CMK (cell line): Measurements from ENCODE around the gene RHCE.
A peak's percentile ranks its signal among the peaks of the same experiment; 100 is the strongest.
"Not testable (repeated sequence)": the region's sequence is repeated elsewhere in the genome, so short reads cannot be mapped to it uniquely, and the experiment has no call there.

ENCODE experiments used
- DNase-seq: peaks from one replicate; pipeline ENCODE4 v3.0.0-alpha.2; 2010; ENCODE audit warnings: low read depth

RHCE gene

DNA sequence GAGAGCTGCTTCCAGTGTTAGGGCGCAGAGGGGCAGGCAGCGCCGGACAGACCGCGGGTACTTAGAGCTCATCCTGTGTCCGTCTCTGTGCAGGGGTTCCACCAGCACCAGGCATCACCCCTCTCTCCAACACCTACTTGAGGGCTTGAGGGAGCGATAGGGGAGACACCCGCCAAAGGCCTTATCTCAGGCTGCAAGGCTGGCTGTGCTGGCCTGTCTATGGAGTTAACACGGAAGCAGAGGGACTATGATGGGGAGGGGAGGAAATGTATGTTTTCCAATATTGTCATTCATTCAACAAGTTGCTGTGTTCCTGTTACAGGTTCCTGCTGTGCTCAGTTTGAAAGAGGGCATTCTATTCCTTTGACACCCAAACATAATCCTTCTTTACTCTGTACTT is at the start of gene RHCE:
TSS of gene RHCE (minus strand) at position 111 of the 400 bp plus-strand sequence. CDS start at position 72, 39 bp downstream.
- DNase-seq: not testable (repeated sequence)

GRCh38 chr1:25469177-25469576 is 48.6 kb upstream of the RHCE start:
- no peak for DNase-seq

DNA sequence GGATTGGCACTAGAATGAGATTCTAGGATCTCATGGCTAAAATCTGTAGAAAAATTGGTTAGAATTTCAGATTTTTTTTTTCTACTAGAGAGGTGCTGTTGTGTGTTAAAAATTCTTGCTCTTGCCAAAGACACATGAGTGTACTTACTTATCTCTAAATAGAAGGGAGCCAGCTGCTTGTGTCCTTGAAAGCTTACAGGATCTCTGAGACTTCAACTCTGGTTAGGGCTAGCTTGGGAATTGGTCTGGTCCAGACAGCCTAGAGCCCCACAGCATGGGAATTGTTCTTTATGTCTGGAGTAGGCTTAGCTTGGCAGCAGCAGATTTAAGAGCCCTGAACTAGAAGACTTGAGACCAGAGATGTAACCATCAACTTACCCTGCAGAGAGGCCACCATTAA is 47.4 kb upstream of the RHCE start:
- no peak for DNase-seq

GRCh38 chr1:25467616-25468015 is 47.0 kb upstream of the RHCE start:
- no peak for DNase-seq

GRCh38 chr1:25467193-25467592 is 46.6 kb upstream of the RHCE start:
- no peak for DNase-seq

GRCh38 chr1:25462732-25463131 is 42.1 kb upstream of the RHCE start:
- DNase-seq: no peak

DNA sequence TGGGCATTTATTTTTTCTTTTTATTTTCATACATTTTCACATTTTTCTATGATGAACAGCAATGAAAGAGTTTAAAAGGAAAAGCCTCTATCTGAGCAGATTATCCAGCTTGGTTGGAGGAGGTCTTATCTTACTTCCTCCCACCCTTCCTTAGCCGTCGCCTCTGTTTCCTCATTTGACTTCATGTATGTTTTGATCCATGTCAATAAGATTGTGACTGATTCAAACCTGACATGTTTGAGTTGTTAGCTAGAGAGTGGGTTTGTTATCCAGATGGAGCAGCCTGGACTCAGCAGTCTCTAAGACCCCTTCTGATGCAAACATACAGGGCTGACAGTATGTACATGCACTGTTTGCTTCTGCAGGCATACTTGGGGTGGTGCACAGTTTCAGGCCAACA is 41.2 kb upstream of the RHCE start:
- DNase-seq: peak; percentile 80

DNA sequence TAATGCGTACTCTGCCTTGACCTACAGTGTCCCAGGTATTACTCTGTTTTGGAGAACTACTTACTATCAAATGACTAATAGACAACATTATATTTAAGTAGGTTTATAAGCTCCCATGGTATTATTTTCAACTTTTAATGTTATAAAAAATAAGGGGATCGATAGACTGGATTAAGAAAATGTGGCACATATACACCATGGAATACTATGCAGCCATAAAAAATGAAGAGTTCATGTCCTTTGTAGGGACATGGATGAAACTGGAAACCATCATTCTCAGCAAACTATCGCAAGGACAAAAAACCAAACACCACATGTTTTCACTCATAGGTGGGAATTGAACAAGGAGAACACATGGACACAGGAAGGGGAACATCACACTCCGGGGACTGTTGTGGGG is 40.2 kb upstream of the RHCE start:
- not testable (repeated sequence) for DNase-seq

GRCh38 chr1:25460020-25460419 is 39.4 kb upstream of the RHCE start:
- no peak for DNase-seq

- DNase-seq: no peak
Observed at GRCh38 chr1:25458541-25459298, 38.1 kb upstream of the RHCE start.

DNA sequence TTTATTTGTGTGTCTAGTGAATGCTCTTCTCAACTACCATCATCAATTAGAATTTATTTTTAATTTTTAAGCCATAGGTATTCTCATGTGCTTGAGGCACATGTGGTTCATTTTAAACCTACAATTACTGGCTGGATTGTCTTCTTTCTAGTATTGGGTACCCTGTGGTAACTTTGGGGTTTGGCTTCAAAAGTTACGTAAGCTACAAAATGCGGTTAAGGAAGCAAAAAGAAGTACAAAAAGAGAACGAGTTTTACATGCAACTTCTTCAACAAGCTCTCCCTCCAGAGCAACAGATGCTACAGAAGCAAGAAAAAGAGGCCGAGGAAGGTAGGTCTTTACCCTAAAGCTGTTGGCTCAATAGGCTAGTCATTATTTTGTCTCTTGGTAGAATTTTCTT is 35.9 kb upstream of the RHCE start:
- DNase-seq: no peak

DNA sequence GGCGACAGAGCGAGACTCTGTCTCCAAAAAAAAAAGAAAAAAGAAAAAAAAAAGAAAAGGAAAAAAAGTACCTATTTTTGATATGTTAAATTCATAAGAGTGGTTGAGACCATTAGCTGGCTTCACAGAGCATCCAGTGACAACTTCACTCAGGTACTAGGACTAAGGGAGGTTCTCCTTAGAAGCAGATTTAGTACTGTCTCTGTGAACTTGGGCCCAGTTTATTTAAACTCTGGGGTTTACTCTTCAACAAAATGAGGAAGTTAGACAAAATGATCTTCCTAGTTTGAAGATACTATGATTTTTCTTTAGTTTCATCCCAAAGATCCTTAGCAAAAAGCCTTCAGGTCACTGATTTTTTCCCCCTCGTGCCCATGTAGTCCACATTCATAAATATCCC is 31.3 kb upstream of the RHCE start:
- no peak for DNase-seq

- no peak for DNase-seq
Observed at GRCh38 chr1:25450891-25451290, 30.3 kb upstream of the RHCE start.

GRCh38 chr1:25447547-25447946 is 26.9 kb upstream of the RHCE start:
- DNase-seq: no peak

DNA sequence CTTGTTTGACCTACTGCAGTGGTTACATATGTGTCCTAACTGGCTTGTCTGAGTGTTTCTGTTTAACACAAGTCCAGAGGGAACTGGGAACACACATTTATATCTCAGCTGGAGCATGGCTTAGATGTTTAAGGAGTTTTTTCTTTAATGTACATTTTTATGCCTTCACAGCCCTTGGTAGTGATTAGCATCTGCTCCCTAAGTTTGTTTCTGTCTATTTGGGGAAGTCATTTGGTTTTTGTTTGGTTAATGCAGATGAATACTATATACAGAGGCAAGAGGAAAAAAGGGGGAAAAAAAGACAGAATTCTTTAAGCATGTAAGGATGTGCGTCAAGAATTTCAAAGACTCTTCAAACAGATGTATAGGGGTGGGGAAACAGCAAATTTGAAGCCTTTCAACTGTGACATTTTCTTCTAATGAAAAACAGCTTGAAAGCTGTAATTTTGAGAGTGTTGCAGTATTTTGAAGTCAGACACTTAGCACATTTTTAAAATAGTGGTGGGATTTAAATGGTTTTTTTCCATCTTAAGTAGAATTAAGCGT is 25.4 kb upstream of the RHCE start:
- no peak for DNase-seq

DNA sequence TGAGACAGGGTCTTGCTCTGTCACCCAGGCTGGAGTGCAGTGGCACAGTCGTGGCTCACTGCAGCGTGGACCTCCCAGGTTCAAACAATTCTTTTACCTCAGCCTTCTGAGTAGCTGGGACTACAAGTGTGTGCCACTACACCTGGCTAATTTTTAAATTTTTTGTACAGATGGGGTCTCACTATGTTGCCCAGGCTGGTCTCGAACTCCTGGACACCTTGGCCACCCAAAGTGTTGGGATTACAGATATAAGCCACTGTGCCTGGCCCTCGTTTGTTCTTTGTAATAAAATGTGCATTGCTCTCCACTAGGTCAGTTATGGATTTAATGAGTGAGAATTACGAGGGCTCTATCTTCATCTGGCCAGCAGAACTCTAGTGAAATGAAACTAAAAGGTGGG is 24.0 kb upstream of the RHCE start:
- not testable (repeated sequence) for DNase-seq

- no peak for DNase-seq
Observed at GRCh38 chr1:25443030-25443699, 22.5 kb upstream of the RHCE start.

- no peak for DNase-seq
Observed at GRCh38 chr1:25442178-25442577, 21.6 kb upstream of the RHCE start.

- no peak for DNase-seq
Observed at GRCh38 chr1:25439287-25439686, 18.7 kb upstream of the RHCE start.

DNA sequence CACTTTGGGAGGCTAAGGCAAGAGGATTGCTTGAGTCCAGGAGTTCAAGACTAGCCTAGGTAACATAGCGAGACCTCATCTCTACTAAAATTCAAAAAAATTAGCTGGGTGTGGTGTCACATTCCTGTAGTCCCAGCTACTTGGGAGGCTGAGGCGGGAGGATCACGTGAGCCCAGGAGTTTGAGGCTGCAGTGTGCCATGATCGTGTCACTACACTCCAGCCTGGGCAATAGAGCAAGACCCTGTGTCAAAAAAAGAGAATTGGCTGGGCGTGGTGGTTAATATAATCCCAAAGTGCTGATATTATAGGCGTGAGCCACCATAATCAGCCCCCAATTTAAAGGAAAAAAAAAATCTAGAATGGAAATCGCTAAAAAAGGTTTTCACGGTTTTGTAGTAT is 17.0 kb upstream of the RHCE start:
- no peak for DNase-seq

- no peak for DNase-seq
Observed at GRCh38 chr1:25435397-25436108, 14.9 kb upstream of the RHCE start.

DNA sequence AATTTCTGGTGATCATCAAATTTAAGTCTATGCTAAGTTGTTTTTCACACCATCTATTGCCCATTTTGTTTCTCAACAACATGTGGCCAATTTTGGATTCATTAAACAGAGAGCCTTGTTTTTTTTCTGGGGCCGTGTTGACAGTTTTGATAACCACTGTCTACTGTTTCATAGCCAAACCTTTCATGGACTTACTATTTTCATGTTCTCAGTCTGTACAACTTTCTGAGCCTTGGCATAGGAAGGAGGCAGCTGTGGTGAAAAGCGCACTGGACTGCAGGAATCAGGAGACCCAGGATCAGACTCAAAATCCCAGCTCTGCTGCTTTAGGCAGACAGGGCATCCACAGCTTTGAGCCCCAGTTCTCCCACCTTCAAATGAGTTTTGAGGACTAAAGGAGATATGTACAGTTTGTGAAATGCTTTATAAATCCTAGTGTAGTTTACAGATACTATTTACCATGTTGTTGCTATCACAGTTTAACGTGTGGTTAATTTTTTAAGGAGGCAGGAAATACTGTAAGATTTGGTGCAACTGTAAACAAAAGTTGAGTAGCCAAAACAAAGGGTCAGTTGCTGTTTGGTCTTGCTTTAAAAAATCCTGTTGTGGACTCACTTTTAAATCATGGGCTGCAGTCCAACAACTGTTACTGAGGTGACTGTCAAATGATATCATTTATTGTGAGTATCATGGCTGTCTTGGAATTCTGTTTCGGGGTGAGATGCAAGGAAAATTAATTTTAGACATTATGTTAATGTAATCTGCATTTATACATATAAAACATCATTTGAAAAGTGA is 13.0 kb upstream of the RHCE start:
- DNase-seq: no peak
